SK-N-DZ (cell line): ENCODE measurements around the gene DHDDS.

Experiments used
- DNase-seq: peaks from one replicate; pipeline ENCODE4 v3.0.0-alpha.2; 2015; ENCODE audit warnings: low spot score

DHDDS gene

DNA sequence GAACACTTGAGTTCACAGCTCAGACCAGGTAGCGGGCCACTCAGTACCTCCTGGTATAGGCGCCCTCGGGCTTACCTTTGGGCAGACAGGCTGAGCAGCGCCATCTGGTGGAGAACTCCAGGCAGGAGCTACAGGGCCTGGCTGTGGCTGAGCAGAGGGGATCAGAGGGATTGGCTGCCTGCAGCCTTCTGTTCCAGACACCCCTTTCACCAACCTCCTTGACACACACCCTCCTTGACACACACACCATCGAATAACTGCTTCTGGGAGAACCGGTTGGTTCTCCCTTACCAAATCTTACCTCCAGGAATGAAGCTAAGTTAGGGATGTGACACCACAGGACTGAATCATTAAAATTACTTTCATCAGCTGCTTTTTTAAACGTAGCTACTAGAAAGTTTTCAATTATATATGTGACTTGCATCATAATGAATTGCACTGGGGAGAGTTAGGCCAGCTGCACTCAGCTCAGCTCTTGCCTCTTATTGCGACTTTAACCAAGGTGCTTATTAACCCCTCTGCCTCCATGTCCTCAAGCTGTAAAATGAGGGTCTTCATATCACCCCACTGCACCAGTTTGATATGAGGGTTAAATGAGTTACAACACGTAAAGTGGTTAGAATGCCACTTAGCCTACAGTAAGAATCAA, 14.9 kb upstream of the DHDDS start:
- DNase-seq, result peak; percentile 62

DNA sequence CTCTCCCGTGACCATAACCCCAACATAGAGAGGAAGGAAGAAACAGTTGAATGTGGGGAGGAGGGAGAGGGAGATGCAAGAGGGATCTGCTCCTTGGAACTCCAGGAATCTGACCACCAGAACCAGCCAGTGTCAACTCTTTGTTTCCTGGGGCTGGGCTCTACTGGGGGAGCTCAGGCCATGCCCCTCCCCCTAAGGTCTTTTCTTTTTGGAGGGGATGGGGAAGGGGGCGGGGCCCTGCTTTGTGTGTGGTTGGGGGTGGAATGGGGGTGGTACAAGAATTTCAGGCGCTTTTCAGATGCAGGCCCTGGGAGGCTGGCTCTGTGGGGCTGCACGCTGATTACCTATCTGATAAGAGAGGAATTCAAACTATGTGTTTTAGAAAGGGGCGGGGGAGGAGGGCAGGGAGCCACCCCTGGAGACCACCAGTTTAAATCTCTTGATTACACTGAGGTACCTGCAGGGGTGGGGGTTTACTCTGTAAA, 13.2 kb upstream of the DHDDS start:
- no peak for DNase-seq

DNA sequence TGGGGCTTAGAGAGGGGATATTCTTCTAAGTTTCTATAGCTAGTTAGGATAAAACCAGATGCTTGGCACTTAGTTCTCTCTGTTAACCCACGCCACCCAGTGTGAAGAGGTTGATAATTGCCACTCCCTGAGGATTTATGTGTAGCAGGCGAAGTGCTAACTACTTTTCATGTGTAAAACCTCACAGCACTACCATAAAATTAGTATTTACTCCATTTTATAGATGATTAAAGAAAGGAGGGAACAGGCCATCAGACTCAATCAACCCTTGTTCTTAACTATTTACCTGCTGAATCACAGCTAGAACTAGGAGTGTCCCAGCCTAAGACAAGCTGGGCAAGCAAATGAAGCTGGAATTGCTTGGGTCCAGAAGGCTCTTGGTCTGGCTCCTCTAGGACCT, 12.6 kb upstream of the DHDDS start:
- DNase-seq, result no peak

DNA sequence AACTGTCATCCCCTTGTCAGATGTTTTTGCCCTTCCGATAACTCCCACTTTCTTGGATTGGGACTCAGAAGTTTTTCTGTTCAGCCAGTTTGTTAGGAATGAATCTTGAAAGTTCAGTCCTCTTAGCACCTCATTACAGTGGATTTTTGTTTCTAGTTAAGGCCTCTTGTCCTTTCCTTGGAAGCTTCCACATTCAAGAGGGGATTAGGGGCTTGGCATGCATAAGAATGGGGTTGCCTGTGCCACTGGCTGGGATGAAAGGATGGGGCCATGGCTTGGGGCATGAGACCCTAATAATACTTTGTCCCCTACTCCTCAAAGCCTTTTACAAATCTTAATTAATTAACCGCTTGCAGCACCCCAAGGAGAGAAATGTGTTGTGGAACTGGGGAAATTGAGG, 2.4 kb upstream of the DHDDS start:
- DNase-seq, result no peak

GRCh38 chr1:26432793-26433192, 672 bp downstream of the DHDDS start:
- DNase-seq, result no peak

- no peak for DNase-seq
Measured at GRCh38 chr1:26434161-26434752, 2.1 kb downstream of the DHDDS start.

- no peak for DNase-seq
Measured at GRCh38 chr1:26438041-26438440, 5.9 kb downstream of the DHDDS start.

DNA sequence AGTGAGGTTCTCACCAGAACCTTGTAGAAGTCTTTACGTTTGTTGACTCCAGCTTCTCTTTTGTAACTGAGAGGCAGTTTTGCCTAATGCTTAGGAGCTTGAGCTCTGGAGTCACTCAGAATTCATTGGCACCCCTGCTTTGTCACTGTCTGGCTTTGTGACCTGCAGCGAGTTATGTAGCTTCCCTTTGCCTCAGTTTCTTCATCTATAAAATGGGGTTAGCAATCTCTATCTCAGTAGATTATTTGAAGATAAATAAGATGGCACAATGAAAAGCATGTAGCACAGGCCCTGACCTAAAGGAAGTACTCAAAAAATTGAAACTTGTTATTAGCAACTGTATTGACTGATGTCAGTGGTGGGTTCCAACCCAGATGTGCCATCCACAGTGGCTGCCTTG, 8.1 kb downstream of the DHDDS start:
- DNase-seq, result no peak

GRCh38 chr1:26449868-26450267, 17.7 kb downstream of the DHDDS start:
- DNase-seq, result no peak

GRCh38 chr1:26450908-26451307, 18.8 kb downstream of the DHDDS start:
- no peak for DNase-seq

DNA sequence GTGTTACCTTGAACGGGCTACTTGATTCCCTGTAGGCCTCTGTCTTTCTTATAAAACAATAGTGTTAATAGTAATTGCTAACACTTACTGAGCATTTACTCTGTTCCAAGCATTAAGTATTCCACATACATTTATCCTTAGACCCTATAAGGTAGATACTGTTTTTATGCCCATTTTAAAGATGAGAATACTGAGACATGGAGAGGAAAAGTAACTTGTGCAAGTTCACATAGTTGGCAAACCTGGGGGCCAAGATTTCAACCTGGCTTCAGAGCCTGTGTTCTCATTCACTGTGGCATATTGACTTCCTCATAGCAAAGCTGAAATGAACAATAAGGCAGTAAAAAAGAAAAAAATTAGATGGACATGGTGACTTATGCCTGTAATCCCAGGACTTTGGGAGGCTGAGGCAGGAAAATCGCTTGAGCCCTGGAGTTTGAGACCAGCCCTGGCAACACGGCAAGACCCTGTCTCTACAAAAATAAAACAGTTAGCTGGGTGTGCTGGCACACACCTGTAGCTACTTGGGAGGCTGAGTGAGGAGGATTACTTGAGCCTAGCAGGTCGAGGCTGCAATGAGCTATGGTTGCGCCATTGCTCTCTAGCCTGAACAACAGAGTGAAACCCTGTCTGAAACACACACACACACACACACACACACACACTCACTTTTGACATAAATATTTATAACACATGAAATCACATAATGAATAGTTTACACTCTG, 20.5 kb downstream of the DHDDS start:
- no peak for DNase-seq

DNA sequence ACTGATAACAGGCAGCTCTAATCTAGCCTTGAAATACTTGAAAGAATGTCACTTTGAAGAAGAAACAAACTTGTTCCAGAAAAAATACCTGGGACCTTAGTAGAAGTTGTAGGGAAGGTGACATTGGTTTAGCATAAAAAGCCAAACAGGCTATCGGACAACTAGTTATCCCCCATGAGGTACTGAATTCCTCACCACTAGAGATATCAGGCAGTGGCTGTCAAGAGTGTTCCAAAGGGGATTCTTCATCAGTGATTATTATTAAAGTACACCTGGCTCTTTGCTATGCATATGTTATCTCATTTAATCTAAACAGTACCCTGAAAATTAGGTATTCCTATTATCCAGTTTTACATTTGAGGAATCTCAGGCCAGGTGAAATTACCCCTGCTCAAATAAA, 27.0 kb downstream of the DHDDS start:
- no peak for DNase-seq

DNA sequence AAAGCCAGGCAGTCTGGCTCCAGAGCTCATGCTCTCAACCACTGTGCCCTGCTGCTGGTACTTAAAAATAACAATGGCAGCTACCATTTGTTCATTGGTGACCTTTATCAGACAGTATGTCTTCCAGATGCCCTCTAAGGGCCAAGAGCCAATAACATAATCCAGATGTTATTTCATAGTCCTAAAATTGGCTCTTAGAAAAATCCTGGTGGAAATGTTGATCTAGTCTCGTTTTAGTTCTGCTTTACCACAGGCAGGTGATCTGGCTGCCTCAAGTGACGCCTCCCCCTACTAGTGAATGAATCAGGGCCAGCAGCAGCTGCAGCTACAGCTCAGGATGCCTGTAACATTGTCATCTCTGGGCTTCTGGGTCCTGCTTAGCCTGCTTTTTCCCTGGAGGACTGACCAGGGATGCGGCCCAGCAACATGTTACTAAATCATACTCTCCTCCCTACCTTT, 27.5 kb downstream of the DHDDS start:
- DNase-seq, result no peak

DNA sequence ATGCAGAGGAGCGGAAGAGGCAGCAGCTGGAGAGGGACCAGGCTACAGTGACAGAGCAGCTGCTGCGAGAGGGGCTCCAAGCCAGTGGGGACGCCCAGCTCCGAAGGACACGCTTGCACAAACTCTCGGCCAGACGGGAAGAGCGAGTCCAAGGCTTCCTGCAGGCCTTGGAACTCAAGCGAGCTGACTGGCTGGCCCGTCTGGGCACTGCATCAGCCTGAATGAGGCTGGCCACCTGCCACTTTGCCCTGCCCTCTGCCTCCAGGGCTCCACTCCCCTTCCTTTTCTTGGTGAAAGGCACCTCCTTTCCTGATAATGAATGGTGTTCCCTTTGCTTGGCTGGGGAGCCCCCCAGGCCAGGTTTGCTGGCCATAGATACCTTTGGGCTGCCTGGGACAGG, 36.8 kb downstream of the DHDDS start:
- DNase-seq, result no peak

- DNase-seq, result no peak
Measured at GRCh38 chr1:26469558-26469957, 37.4 kb downstream of the DHDDS start.

- DNase-seq, result peak; percentile 29
Measured at GRCh38 chr1:26470878-26471497, 38.9 kb downstream of the DHDDS start.

DNA sequence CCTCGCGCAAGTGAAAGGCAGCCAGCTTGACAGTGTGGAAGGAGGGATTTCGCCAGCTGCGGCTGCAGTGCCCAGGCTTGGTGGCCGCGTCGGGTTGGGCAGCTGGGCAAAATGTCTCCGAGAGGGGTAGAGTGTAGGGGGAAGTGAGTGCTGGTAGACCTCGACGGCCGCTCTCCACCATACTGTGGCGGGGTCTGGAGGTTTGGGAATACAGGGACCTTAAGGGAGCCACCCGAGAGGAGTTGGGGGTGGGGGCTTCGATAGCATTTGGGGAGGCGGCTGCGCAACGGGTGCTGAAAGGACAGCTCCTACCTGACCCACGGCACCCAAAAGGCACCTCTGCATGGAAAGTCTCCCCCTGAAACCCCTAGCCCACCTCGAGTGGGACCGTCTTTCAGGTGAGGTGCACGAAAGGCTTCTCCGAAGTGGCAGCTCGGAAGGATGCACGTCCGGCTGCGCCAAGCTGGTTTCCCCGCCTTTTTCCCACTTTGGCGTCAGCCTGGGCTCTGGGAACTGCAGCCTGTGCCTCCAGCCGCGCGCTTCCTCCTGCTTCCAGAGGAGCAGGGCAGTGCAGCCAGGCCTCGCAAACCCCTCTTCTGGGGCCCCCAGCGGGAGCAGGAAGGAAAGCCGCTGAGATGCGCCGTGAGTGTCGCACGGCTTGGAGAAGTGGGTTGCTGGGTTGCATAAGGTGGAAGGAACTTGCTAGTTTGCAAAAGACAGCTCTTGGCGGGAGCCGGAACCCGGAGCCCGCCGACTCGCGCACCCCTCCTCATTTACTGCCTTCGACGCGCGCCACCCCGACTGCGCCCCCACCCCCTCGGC, 39.6 kb downstream of the DHDDS start:
- DNase-seq, result peak; percentile 81

DNA sequence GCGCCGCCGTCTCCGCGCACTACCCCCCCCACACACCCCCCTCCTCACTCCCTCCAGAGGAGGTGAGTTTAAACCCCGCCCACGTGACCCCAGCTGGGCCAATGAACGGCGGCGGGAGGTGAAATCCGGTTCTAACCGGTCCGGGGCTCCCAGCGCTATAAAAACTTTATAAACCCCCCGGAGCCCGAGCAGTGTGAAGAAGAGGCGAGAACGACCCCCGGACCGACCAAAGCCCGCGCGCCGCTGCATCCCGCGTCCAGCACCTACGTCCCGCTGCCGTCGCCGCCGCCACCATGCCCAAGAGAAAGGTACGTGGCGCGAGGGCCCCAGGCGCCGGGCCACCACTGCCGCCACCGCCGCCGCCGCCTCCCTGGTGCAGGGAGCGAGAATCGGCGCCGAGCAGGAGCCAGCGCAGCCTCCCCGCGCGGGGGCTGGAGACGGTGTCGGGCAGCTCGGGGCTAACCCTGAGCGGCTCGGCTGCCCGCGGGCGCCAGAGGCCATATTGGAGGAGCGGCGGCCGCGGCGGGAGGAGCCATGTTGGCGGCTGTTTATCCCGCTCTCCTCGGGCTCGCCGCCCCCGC, 40.3 kb downstream of the DHDDS start, which contains the start of gene HMGN2:
Gene HMGN2, plus strand, starts transcription at position 121 of the 581 bp plus-strand sequence. Its CDS starts 173 bp downstream, at position 294.
- DNase-seq, result peak; percentile 93

GRCh38 chr1:26472901-26473845, 41.1 kb downstream of the DHDDS start:
- DNase-seq, result peak; percentile 89

GRCh38 chr1:26474818-26475217, 42.7 kb downstream of the DHDDS start:
- no peak for DNase-seq
